ENCODE results near the gene ACSF2. TPM values are rescaled to one million over a fixed set of nuclear protein-coding genes. Genes with fewer than 3 reads are reported as not detected.

The ACSF2 gene
- polyA plus RNA-seq, 2 of the 4 experiments (the other 2 are of a cell fraction): 24.4 to 33.6 TPM

GRCh38 chr17:50479522-50480141 is 53.6 kb downstream of the ACSF2 start:
- Histone ChIP-seq H3K4me1 (peaks cover 31% of the 10 kb centered on the region), H3K4me3 (peak overlapping the region; percentile 65), H3K27ac (peak overlapping the region; percentile 79 to 91), H3K4me2 (peak overlapping the region; percentile 76), H3K9me3 (no peaks in the 10 kb centered on the region)
- ChIA-PET POLR2A (interaction anchor here (0.6 to 1.0 kb wide), 13 partner anchors 8 to 386 kb away, joined by 3 to 6 read pairs (median 3); partner anchors contain the start of genes LRRC59 and TOB1), CTCF (interaction anchor here (0.7 to 10.0 kb wide), 52 partner anchors 8 to 474 kb away, joined by 3 to 238 read pairs (median 4); partner anchors contain the start of genes CHAD, COL1A1, EPN3 and LRRC59)
- peak; percentile 77 to 83 for ATAC-seq
- WGBS (ENCODE audit: missing lambda C conversion rate): 13% methylated on average over 15 of the region's 19 CpGs
- no peak for TF ChIP-seq REST (IDR thresholded peaks at IDR 0.05)
- TF ChIP-seq RAD21 (conservative IDR thresholded peaks at IDR 0.05 in 1 of 2, IDR thresholded peaks at IDR 0.05 in 1 of 2): peak; percentile 37 to 45; a peak in 3 of 5 replicates
- no peak for TF ChIP-seq SREBF2 (IDR thresholded peaks at IDR 0.05)
- no peak for TF ChIP-seq JUN (IDR thresholded peaks at IDR 0.05)
- no peak for TF ChIP-seq ZC3H11A (IDR thresholded peaks at IDR 0.05)
- no peak for TF ChIP-seq POLR2A (IDR thresholded peaks at IDR 0.05; ENCODE audit: low read length)
- TF ChIP-seq CTCF (IDR thresholded peaks at IDR 0.05): peak; percentile 23; the same call in 2 of the 3 replicates
- TF ChIP-seq RARB (CRISPR knock-in tag; IDR thresholded peaks at IDR 0.05): no peak
- peak; percentile 76 for TF ChIP-seq MYC (IDR thresholded peaks at IDR 0.05; ENCODE audit: borderline replicate concordance, low read length)
- peak; percentile 95 for TF ChIP-seq MAX (IDR thresholded peaks at IDR 0.05)
- no peak for TF ChIP-seq MAFK (IDR thresholded peaks at IDR 0.05; ENCODE audit: partially characterized antibody)
- TF ChIP-seq CHD2 (IDR thresholded peaks at IDR 0.05; ENCODE audit: low read length, partially characterized antibody): no peak
- TF ChIP-seq HDAC2 (IDR thresholded peaks at IDR 0.05): no peak
- no peak for TF ChIP-seq CHD4 (IDR thresholded peaks at IDR 0.05; ENCODE audit: borderline replicate concordance)
- TF ChIP-seq NPAS2 (CRISPR knock-in tag; IDR thresholded peaks at IDR 0.05; ENCODE audit: borderline replicate concordance): 0 out of 2 replicates have a peak, but pooled peaks have one; percentile 39
- TF ChIP-seq ATOH8 (CRISPR knock-in tag; IDR thresholded peaks at IDR 0.05; ENCODE audit: low read depth): no peak; the same call in 1 of the 2 replicates
- TF ChIP-seq E2F6 (IDR thresholded peaks at IDR 0.05; ENCODE audit: borderline replicate concordance, low read depth): peak; percentile 71
- TF ChIP-seq CBX8 (IDR thresholded peaks at IDR 0.05): no peak
- TF ChIP-seq BHLHE40 (IDR thresholded peaks at IDR 0.05; ENCODE audit: low read depth, low read length): peak; percentile 98
- TF ChIP-seq SMC3 (IDR thresholded peaks at IDR 0.05): peak; percentile 29; the same call in 1 of the 3 replicates
- no peak for TF ChIP-seq USF2 (IDR thresholded peaks at IDR 0.05)
- TF ChIP-seq PBX3 (IDR thresholded peaks at IDR 0.05): no peak
- TF ChIP-seq EHF (CRISPR knock-in tag; IDR thresholded peaks at IDR 0.05): no peak
- no peak for TF ChIP-seq FOXS1 (CRISPR knock-in tag; IDR thresholded peaks at IDR 0.05)
- DNase-seq (ENCODE audit: low read depth in 1 of 2, low spot score in 1 of 2): peak; percentile 92 to 97
- FAIRE-seq: no peak
